Measurements from ENCODE around the gene ELMO1. TPM values are rescaled to one million over a fixed set of nuclear protein-coding genes. Genes with fewer than 3 reads are reported as not detected.
A peak's percentile ranks its signal among the peaks of the same experiment; 100 is the strongest.

ELMO1 gene
- total RNA-seq, 1 donor from 2014 or later: 66.1 TPM

DNA sequence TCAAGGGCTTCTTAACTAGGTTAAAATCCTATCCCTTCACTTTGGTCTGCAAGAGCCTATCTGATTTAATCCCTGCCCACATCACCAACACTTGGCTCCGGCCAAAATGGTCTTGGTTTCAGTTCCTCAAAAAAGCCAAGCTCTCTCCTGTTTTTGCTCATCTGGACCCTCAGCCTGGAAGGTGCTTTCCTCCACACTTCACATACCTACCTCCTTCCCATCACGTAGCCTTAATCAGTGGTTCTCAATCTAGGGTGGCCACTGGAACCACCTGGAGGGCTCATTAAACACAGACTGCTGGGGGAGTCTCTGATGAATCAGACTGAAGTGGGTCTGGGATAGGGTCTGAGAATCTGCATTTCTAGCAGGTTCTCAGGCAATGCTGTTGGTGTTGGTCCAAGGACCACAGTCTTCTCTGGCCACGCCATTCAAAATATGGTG lies 497.4 kb downstream of the ELMO1 start:
- DNase-seq (ENCODE audit: low spot score, unreplicated experiment): no peak
- peaks cover 11% of the 10 kb centered on the region for H3K9me3 Mint-ChIP-seq (ENCODE audit: low read depth)
- TF ChIP-seq, protein P1, sequence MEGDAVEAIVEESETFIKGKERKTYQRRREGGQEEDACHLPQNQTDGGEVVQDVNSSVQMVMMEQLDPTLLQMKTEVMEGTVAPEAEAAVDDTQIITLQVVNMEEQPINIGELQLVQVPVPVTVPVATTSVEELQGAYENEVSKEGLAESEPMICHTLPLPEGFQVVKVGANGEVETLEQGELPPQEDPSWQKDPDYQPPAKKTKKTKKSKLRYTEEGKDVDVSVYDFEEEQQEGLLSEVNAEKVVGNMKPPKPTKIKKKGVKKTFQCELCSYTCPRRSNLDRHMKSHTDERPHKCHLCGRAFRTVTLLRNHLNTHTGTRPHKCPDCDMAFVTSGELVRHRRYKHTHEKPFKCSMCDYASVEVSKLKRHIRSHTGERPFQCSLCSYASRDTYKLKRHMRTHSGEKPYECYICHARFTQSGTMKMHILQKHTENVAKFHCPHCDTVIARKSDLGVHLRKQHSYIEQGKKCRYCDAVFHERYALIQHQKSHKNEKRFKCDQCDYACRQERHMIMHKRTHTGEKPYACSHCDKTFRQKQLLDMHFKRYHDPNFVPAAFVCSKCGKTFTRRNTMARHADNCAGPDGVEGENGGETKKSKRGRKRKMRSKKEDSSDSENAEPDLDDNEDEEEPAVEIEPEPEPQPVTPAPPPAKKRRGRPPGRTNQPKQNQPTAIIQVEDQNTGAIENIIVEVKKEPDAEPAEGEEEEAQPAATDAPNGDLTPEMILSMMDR (IDR thresholded peaks at IDR 0.05; ENCODE audit: unreplicated experiment): no peak
- peaks cover 25% of the 10 kb centered on the region for H3K36me3 Mint-ChIP-seq (ENCODE audit: insufficient read depth)
- no peak overlapping the region for H3K27ac Mint-ChIP-seq
- no peak overlapping the region for H3K4me3 Mint-ChIP-seq (ENCODE audit: low read depth)
- peaks cover 26% of the 10 kb centered on the region for H3K4me1 Mint-ChIP-seq (ENCODE audit: low read depth)
- no peaks in the 10 kb centered on the region for H3K27me3 Mint-ChIP-seq

DNA sequence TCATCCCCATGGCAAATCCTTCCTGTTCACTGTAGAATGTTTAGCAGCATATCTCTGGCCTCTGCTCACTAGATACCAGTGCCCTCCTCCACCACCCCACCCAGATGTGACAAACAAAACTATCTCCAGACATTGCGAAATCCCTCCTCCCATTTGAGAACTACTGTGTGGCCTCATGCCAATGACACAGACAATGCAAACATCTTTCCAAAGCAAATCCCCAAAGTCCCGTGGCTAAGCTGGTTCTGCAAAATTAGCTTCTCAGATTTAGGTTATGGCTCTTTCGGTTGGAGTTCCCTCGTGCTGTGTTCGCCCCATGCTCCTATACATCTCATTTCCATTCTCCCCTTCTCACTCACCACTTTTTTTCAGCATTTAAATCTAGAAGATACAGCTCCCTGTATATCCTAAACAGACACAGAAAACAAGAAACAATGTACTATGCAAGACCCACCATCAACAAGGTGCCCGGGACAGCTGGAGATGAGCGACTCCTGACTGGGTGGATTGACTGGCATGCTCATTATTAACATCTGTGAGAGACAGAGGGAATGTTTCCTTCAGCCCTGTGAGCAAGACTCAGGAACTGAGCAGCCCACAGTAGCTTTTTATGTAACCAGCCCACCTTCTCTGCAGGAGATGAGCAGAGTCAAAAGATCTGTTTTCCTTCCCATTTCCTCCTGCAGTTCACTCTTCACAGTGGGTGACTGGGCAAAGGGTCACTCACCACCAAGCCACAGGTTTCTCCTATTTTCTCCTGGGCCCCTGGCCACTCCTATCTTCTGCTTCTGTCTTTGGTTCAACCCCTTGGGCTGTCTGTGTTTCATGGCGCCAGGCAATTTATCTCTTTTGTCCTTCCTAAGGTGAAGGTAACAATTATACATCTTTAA lies 498.7 kb downstream of the ELMO1 start:
- H3K9me3 Mint-ChIP-seq (ENCODE audit: low read depth): peaks cover 11% of the 10 kb centered on the region
- peaks cover 22% of the 10 kb centered on the region for H3K36me3 Mint-ChIP-seq (ENCODE audit: insufficient read depth)
- H3K4me3 Mint-ChIP-seq (ENCODE audit: low read depth): no peak overlapping the region
- TF ChIP-seq, protein P1 (IDR thresholded peaks at IDR 0.05; ENCODE audit: unreplicated experiment): no peak
- H3K27ac Mint-ChIP-seq: peak overlapping the region; percentile 4
- no peaks in the 10 kb centered on the region for H3K27me3 Mint-ChIP-seq
- H3K4me1 Mint-ChIP-seq (ENCODE audit: low read depth): peaks cover 38% of the 10 kb centered on the region
- no peak for DNase-seq (ENCODE audit: low spot score, unreplicated experiment)

DNA sequence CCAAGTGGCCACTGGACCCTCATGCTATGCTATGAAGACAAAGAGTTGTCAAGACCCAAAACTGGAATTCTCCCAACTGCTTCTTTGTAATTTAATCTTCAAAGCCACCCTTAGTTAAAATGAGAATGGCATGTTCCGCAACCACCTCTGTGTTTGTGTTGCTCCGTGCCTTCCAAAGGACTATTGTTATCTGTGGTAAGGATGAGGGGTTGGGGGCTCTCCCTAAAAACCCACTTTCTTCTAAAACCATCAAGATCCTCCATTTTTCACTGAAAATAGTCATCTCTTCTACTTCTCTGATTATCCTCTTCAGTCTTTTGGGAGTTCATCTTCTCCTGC lies 502.3 kb downstream of the ELMO1 start:
- peak overlapping the region; percentile 85 for H3K27ac Mint-ChIP-seq
- H3K4me3 Mint-ChIP-seq (ENCODE audit: low read depth): peak overlapping the region; percentile 41
- H3K36me3 Mint-ChIP-seq (ENCODE audit: insufficient read depth): peaks cover 22% of the 10 kb centered on the region
- peaks cover 56% of the 10 kb centered on the region for H3K4me1 Mint-ChIP-seq (ENCODE audit: low read depth)
- H3K9me3 Mint-ChIP-seq (ENCODE audit: low read depth): peaks cover 11% of the 10 kb centered on the region
- no peaks in the 10 kb centered on the region for H3K27me3 Mint-ChIP-seq
- TF ChIP-seq, protein P1 (IDR thresholded peaks at IDR 0.05; ENCODE audit: unreplicated experiment): no peak
- DNase-seq (ENCODE audit: low spot score, unreplicated experiment): no peak

DNA sequence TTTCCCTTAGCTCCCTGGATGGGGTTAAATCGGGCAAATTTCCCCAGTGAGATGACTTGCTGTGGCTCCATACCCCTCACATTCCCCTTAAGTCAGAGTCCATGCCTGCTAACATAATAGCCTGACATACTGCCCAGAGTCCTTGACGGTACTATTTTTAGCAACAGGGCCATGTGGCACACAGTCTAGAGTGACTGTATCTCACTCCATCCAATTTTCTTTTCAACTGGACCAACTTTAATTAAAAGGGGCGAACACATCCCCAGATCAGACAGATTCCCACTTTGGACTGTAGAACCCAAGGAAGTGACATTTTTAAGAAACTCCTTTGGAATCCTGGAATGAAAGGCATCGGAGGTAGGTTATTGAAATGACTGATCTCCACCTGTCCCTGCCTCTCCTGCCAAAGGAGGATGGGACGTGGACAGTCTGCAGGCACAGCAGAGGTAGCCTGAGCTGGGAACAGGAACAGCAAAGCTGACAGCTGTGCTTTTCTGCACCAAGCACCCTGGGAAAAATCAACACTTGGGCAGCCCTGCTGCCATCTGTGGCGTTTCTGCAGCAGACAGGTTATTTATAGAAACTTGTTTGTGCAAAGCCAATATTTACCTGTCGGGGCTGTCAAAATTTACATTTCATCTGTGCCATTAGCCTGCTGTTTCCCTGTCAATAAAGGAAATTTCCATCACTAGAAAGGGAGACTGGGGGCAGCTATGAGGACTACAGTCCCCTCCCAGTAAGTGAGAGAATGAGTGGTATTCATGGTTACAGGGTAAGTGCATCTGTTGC lies 502.9 kb downstream of the ELMO1 start:
- no peak overlapping the region for H3K4me3 Mint-ChIP-seq (ENCODE audit: low read depth)
- peaks cover 21% of the 10 kb centered on the region for H3K36me3 Mint-ChIP-seq (ENCODE audit: insufficient read depth)
- TF ChIP-seq, protein P1 (IDR thresholded peaks at IDR 0.05; ENCODE audit: unreplicated experiment): no peak
- DNase-seq (ENCODE audit: low spot score, unreplicated experiment): peak; percentile 14
- H3K27ac Mint-ChIP-seq: peak overlapping the region; percentile 85
- H3K4me1 Mint-ChIP-seq (ENCODE audit: low read depth): peaks cover 58% of the 10 kb centered on the region
- H3K27me3 Mint-ChIP-seq: no peaks in the 10 kb centered on the region
- H3K9me3 Mint-ChIP-seq (ENCODE audit: low read depth): peaks cover 11% of the 10 kb centered on the region

DNA sequence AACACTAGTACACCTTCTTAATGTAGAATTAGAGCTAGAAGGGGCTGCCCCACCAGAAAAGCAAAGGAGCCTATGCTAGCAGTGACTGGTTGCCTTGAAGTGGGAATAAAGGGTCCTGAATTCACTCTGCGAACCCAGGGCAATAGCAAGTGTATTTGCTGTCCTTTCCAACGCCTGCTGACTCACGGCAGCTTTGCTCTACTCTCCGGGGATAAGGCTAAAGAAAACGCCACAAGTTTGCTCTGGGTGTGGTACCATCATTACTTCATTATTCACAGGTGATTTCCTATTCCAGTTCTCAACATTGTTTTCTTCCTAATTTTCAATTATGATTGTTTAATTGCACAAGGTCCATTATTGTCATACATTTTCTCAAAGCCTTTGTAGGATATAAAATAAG lies 503.8 kb downstream of the ELMO1 start:
- Mint-ChIP-seq H3K36me3 (ENCODE audit: insufficient read depth) (peaks cover 17% of the 10 kb centered on the region), H3K4me1 (ENCODE audit: low read depth) (peaks cover 51% of the 10 kb centered on the region), H3K27ac (peak overlapping the region; percentile 85), H3K27me3 (no peaks in the 10 kb centered on the region), H3K9me3 (ENCODE audit: low read depth) (peaks cover 11% of the 10 kb centered on the region), H3K4me3 (ENCODE audit: low read depth) (no peak overlapping the region)
- no peak for DNase-seq (ENCODE audit: low spot score, unreplicated experiment)
- TF ChIP-seq, protein P1 (IDR thresholded peaks at IDR 0.05; ENCODE audit: unreplicated experiment): no peak
